HEK293 (cell line): ENCODE data around the gene ZNF773.

Experiments used
- ATF2 ChIP-seq: fragments of 450-650 bp; formaldehyde crosslinking; IDR thresholded peaks from 2 replicates; pipeline ENCODE4 v1.5.1; 2016; ENCODE audit warnings: missing biosample characterization, missing genetic modification characterization, low read depth
- GLIS1 ChIP-seq: fragments of 450-650 bp; formaldehyde crosslinking; IDR thresholded peaks from 2 replicates; pipeline ENCODE4 v1.5.1; 2016; ENCODE audit warnings: missing biosample characterization, missing genetic modification characterization
- HIC1 ChIP-seq: fragments of 450-650 bp; formaldehyde crosslinking; IDR thresholded peaks from 2 replicates; pipeline ENCODE4 v1.5.1; 2016; ENCODE audit warnings: missing biosample characterization, missing genetic modification characterization
- KLF8 ChIP-seq: fragments of 450-650 bp; formaldehyde crosslinking; IDR thresholded peaks from 2 replicates; pipeline ENCODE4 v1.5.1; 2016; ENCODE audit warnings: missing biosample characterization, missing genetic modification characterization
- OVOL3 ChIP-seq: fragments of 450-650 bp; formaldehyde crosslinking; IDR thresholded peaks from 2 replicates; pipeline ENCODE4 v1.5.1; 2016; ENCODE audit warnings: missing biosample characterization, missing genetic modification characterization
- PRDM10 ChIP-seq: fragments of 450-650 bp; formaldehyde crosslinking; IDR thresholded peaks from 2 replicates; pipeline ENCODE4 v1.5.1; 2016; ENCODE audit warnings: missing biosample characterization, missing genetic modification characterization
- SETDB1 ChIP-seq: IDR thresholded peaks from one replicate; pipeline ENCODE4 v1.6.1; 2017; ENCODE audit warnings: mild to moderate bottlenecking, low read length, moderate library complexity, mixed read lengths; ENCODE audit not compliant: insufficient read length
- WT1 ChIP-seq: fragments of 450-650 bp; formaldehyde crosslinking; IDR thresholded peaks from 2 replicates; pipeline ENCODE4 v1.5.1; 2016; ENCODE audit warnings: missing biosample characterization, missing genetic modification characterization
- YY2 ChIP-seq: fragments of 450-650 bp; formaldehyde crosslinking; IDR thresholded peaks from 2 replicates; pipeline ENCODE4 v1.5.1; 2016; ENCODE audit warnings: missing biosample characterization, missing genetic modification characterization
- ZBTB17 ChIP-seq: fragments of 450-650 bp; formaldehyde crosslinking; IDR thresholded peaks from 2 replicates; pipeline ENCODE4 v1.5.1; 2016; ENCODE audit warnings: missing biosample characterization, missing genetic modification characterization
- ZBTB21 ChIP-seq: fragments of 450-650 bp; formaldehyde crosslinking; IDR thresholded peaks from 2 replicates; pipeline ENCODE4 v1.5.1; 2017; ENCODE audit warnings: missing biosample characterization, missing genetic modification characterization
- ZNF138 ChIP-seq: fragments of 450-650 bp; formaldehyde crosslinking; IDR thresholded peaks from 2 replicates; pipeline ENCODE4 v1.5.1; 2016; ENCODE audit warnings: missing biosample characterization, missing genetic modification characterization, borderline replicate concordance
- ZNF335 ChIP-seq: fragments of 450-650 bp; formaldehyde crosslinking; conservative IDR thresholded peaks from 2 replicates; pipeline ENCODE4 v1.5.1; 2016; ENCODE audit warnings: missing biosample characterization, missing genetic modification characterization
- ZNF426 ChIP-seq: fragments of 450-650 bp; formaldehyde crosslinking; IDR thresholded peaks from 2 replicates; pipeline ENCODE4 v1.5.1; 2017; ENCODE audit warnings: missing biosample characterization, missing genetic modification characterization, mild to moderate bottlenecking, inconsistent platforms, moderate library complexity
- ZNF626 ChIP-seq: fragments of 450-650 bp; sonication (Bioruptor Pico); formaldehyde crosslinking; IDR thresholded peaks from 2 replicates; pipeline ENCODE4 v1.5.1; 2018; ENCODE audit warnings: missing biosample characterization, missing genetic modification characterization, inconsistent platforms
- ZNF670 ChIP-seq: fragments of 450-650 bp; formaldehyde crosslinking; IDR thresholded peaks from 2 replicates; pipeline ENCODE4 v1.5.1; 2016; ENCODE audit warnings: missing biosample characterization, missing genetic modification characterization, low read depth
- ZNF692 ChIP-seq: fragments of 450-650 bp; formaldehyde crosslinking; IDR thresholded peaks from 2 replicates; pipeline ENCODE4 v1.5.1; 2016; ENCODE audit warnings: missing biosample characterization, missing genetic modification characterization
- ZNF768 ChIP-seq: fragments of 450-650 bp; formaldehyde crosslinking; IDR thresholded peaks from 2 replicates; pipeline ENCODE4 v1.5.1; 2018; ENCODE audit warnings: missing biosample characterization, mild to moderate bottlenecking, missing genetic modification characterization
- ZSCAN30 ChIP-seq: fragments of 450-650 bp; IDR thresholded peaks from 2 replicates; pipeline ENCODE4 v1.5.1; 2018; ENCODE audit warnings: missing biosample characterization, mild to moderate bottlenecking, missing genetic modification characterization, moderate library complexity
- ZSCAN4 ChIP-seq: fragments of 450-650 bp; formaldehyde crosslinking; IDR thresholded peaks from 2 replicates; pipeline ENCODE4 v1.5.1; 2017; ENCODE audit warnings: missing biosample characterization, missing genetic modification characterization
- TF ChIP-seq, protein P1 (sequence below): fragments of 450-650 bp; formaldehyde crosslinking; conservative IDR thresholded peaks from 2 replicates; pipeline ENCODE4 v1.5.1; 2016; ENCODE audit warnings: low read depth, missing biosample characterization, missing genetic modification characterization
- TF ChIP-seq, protein P2 (sequence below): fragments of 450-650 bp; formaldehyde crosslinking; optimal IDR thresholded peaks from 2 replicates; pipeline ENCODE3; 2016; ENCODE audit warnings: missing biosample characterization, mild to moderate bottlenecking, missing genetic modification characterization

The ZNF773 gene

GRCh38 chr19:57477191-57478008 is 22.3 kb upstream of the ZNF773 start, which contains the start of gene ZNF772 (continued):
- TF ChIP-seq ZNF626 (peak; percentile 36; the same call in 1 of the 2 replicates), ZNF335 (tag by site-specific recombination) (peak; percentile 93), ZBTB21 (tag by site-specific recombination) (no peak), ZSCAN30 (tag by site-specific recombination) (no peak), OVOL3 (tag by site-specific recombination) (0 out of 2 replicates have a peak, but pooled peaks have one; percentile 16), YY2 (tag by site-specific recombination) (peak; percentile 73), ZNF426 (tag by site-specific recombination) (no peak), ZSCAN4 (no peak), HIC1 (peak; percentile 74; the same call in 1 of the 2 replicates), ZNF670 (tag by site-specific recombination) (no peak), ATF2 (tag by site-specific recombination) (no peak), ZNF138 (tag by site-specific recombination) (no peak), ZNF692 (tag by site-specific recombination) (peak; percentile 81), PRDM10 (tag by site-specific recombination) (peak; percentile 62), WT1 (tag by site-specific recombination) (no peak), GLIS1 (0 out of 2 replicates have a peak, but pooled peaks have one; percentile 19), KLF8 (peak; percentile 61), SETDB1 (peak; percentile 81), ZBTB17 (tag by site-specific recombination) (peak; percentile 72), ZNF768 (no peak)
- TF ChIP-seq, protein P1, sequence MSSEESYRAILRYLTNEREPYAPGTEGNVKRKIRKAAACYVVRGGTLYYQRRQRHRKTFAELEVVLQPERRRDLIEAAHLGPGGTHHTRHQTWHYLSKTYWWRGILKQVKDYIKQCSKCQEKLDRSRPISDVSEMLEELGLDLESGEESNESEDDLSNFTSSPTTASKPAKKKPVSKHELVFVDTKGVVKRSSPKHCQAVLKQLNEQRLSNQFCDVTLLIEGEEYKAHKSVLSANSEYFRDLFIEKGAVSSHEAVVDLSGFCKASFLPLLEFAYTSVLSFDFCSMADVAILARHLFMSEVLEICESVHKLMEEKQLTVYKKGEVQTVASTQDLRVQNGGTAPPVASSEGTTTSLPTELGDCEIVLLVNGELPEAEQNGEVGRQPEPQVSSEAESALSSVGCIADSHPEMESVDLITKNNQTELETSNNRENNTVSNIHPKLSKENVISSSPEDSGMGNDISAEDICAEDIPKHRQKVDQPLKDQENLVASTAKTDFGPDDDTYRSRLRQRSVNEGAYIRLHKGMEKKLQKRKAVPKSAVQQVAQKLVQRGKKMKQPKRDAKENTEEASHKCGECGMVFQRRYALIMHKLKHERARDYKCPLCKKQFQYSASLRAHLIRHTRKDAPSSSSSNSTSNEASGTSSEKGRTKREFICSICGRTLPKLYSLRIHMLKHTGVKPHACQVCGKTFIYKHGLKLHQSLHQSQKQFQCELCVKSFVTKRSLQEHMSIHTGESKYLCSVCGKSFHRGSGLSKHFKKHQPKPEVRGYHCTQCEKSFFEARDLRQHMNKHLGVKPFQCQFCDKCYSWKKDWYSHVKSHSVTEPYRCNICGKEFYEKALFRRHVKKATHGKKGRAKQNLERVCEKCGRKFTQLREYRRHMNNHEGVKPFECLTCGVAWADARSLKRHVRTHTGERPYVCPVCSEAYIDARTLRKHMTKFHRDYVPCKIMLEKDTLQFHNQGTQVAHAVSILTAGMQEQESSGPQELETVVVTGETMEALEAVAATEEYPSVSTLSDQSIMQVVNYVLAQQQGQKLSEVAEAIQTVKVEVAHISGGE = peak; percentile 64
- TF ChIP-seq, protein P2, sequence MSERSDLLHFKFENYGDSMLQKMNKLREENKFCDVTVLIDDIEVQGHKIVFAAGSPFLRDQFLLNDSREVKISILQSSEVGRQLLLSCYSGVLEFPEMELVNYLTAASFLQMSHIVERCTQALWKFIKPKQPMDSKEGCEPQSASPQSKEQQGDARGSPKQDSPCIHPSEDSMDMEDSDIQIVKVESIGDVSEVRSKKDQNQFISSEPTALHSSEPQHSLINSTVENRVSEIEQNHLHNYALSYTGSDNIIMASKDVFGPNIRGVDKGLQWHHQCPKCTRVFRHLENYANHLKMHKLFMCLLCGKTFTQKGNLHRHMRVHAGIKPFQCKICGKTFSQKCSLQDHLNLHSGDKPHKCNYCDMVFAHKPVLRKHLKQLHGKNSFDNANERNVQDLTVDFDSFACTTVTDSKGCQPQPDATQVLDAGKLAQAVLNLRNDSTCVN (tag by site-specific recombination) = peak; percentile 15
